AG08395 (cell line): ENCODE measurements around the gene LRIG1.
A peak's percentile ranks its signal among the peaks of the same experiment; 100 is the strongest.

ENCODE experiments used
- DNase-seq: peaks from one replicate; pipeline ENCODE4 v3.0.0; 2012; ENCODE audit warnings: mixed read lengths, low spot score

The LRIG1 gene, protein sequence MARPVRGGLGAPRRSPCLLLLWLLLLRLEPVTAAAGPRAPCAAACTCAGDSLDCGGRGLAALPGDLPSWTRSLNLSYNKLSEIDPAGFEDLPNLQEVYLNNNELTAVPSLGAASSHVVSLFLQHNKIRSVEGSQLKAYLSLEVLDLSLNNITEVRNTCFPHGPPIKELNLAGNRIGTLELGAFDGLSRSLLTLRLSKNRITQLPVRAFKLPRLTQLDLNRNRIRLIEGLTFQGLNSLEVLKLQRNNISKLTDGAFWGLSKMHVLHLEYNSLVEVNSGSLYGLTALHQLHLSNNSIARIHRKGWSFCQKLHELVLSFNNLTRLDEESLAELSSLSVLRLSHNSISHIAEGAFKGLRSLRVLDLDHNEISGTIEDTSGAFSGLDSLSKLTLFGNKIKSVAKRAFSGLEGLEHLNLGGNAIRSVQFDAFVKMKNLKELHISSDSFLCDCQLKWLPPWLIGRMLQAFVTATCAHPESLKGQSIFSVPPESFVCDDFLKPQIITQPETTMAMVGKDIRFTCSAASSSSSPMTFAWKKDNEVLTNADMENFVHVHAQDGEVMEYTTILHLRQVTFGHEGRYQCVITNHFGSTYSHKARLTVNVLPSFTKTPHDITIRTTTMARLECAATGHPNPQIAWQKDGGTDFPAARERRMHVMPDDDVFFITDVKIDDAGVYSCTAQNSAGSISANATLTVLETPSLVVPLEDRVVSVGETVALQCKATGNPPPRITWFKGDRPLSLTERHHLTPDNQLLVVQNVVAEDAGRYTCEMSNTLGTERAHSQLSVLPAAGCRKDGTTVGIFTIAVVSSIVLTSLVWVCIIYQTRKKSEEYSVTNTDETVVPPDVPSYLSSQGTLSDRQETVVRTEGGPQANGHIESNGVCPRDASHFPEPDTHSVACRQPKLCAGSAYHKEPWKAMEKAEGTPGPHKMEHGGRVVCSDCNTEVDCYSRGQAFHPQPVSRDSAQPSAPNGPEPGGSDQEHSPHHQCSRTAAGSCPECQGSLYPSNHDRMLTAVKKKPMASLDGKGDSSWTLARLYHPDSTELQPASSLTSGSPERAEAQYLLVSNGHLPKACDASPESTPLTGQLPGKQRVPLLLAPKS

GRCh38 chr3:66500576-66501482, at the start of gene LRIG1:
LRIG1 (minus strand) TSS chr3:66501022; CDS start chr3:66500407, 615 bp downstream.
- peak; percentile 99 for DNase-seq

DNA sequence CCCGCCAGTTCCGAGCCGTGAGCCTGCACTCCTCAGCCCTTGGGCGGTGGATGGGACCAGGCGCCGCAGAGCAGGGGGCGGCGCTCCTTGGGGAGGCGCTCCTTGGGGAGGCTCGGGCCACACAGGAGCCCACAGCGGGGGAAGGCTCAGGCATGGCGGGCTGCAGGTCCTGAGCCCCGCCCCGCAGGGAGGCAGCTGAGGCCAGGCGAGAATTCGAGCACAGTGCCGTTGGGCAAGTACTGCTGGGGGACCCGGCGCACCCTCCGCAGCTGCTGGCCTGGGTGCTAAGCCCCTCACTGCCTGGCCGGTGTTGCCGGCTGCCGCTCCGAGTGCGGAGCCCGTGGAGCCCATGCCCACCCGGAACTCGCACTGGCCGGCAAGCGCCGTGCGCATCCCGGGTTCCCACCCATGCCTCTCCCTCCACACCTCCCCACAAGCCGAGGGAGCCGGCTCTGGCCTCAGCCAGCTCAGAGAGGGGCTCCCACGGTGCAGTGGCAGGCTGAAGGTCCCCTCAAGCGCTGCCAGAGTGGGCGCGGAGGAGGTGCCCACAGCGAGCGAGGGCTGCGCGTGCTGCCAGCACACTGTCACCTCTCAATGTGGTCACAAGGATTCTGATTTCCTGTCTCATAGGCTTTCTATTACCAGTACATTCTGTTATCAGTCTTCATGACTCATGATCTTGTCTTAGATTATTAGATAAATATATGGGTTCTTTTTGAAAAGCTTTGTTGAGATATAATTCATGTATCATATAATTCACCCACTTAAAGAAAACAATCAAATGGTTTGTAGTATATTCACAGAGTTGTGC, 44.0 kb upstream of the LRIG1 start:
- DNase-seq: no peak

DNA sequence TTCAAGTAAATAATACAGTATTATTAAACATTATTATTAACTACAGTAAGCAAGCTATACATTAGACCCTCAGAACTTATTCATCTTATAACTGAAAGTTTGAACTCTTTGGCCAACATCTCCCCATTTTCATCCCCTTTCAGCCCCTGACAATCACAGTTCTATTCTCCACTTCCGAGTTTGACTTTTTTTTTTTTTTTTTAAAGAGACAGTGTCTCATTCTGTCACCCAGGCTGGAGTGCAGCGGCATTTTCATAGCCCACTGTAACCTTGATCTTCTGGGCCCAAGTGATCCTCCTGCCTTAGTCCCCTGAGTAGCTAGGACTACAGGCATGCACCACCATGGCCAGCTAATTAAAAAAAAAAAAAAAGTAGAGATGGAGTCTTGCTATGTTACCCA, 41.3 kb upstream of the LRIG1 start:
- no peak for DNase-seq

- no peak for DNase-seq
Measured at GRCh38 chr3:66539466-66539989, 38.7 kb upstream of the LRIG1 start.

DNA sequence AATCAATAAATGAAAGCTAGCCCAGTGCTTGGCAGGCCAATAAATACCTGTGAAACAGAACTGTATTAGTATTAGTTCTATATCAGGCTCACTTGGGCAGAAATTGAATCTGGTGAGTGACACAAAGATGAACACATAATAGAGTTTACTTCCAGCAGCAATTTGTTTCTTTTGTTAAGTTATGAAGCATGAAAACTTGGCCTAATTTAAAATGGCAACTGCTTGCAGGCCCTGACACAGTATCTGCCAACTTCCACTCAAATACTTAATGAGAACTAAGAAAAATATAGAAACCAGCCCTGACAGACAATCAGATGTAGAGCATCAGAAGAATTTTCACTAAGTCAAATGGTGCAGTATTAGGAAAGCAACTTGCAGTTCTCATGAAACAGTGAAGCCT, 37.6 kb upstream of the LRIG1 start:
- no peak for DNase-seq

- DNase-seq: no peak
Measured at GRCh38 chr3:66537735-66538134, 36.9 kb upstream of the LRIG1 start.

- no peak for DNase-seq
Measured at GRCh38 chr3:66536791-66537190, 36.0 kb upstream of the LRIG1 start.

DNA sequence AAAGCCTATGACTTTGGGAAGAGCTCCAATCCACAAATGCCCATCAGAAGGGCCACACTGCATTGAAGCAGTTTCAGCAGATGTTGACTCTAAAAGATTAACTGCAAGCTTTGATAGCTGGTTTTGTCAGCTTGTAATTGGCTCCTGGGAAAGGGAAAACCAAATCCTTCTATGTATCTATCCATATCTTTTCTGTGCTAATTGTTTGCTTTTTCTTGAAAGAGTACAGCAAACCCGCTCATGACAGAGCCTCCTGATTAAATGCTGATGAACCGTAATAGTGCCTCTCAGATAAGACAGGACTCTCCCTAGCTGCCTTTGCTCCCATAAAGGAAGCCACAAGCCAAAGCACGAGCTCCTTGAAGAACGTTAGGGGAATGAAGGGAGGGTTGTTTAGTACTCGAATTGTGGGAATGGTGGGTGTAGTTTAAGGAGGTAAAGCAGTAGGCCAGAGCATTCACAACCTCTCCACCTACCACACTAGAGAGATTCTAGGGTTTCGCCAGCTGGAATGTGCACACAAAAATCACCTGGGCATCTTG, 33.6 kb upstream of the LRIG1 start:
- no peak for DNase-seq

- DNase-seq: no peak
Measured at GRCh38 chr3:66532613-66533012, 31.8 kb upstream of the LRIG1 start.

DNA sequence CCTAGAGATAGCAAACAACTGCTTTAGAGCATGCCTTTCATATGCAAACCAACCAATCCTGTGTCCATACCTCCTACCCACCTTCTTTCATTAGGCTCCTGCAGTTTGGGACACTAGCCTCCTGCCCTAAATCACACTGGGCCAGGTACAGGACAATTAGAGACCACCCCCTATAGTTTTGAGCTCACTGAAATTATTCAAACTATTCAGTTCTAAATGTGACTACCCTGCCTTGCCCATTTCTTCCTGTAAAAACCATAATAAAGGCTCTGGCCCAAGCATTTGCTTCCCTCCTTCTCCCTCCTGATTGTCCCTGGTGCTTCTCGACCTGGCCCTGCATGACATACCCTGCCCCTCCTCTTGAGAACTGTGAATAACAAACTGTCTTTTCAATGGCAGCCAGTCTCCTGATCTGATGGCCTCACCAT, 31.4 kb upstream of the LRIG1 start:
- no peak for DNase-seq

GRCh38 chr3:66531256-66531655, 30.4 kb upstream of the LRIG1 start:
- no peak for DNase-seq

DNA sequence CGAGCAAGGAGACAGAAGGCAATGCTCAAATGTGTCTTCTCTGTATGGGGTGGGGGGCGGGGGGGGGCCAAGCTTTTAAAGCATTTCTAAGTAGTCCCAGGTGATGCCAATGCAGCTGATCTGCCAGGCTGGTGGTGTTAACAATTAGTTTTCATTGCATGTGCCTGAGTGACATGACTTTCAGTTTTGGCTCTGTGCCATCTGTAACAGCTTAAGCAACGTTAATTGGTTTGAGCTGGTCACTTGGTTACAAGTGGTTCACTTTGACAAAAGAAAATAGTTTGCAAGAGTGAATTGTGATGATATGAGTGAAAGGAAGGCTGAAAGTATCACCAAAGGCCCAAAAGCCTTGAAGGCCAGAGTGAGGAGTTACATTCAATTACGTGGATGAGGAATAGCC, 26.4 kb upstream of the LRIG1 start:
- no peak for DNase-seq

GRCh38 chr3:66525771-66526170, 24.9 kb upstream of the LRIG1 start:
- no peak for DNase-seq

DNA sequence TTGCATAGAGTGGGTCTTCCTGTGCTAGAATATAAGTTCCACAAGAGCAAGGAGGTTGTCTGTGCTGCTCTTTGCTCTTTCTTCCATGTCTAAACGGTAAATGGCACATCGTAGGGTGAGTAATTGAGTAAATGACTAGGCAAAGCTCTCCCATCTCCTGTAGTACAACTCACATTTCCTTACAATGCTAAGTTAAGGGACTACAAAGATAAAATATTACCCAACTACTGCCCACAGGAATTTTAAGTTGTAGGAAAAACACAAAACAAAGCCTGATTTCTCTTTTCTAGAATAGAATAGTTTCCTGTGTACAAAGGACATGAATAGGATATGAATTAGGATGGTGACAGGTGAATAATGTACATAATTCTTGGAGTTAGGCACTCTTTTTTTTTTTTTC, 19.9 kb upstream of the LRIG1 start:
- no peak for DNase-seq

GRCh38 chr3:66518644-66519043, 17.8 kb upstream of the LRIG1 start:
- no peak for DNase-seq

- DNase-seq: no peak
Measured at GRCh38 chr3:66518126-66518525, 17.3 kb upstream of the LRIG1 start.

- DNase-seq: no peak
Measured at GRCh38 chr3:66517241-66517640, 16.4 kb upstream of the LRIG1 start.

DNA sequence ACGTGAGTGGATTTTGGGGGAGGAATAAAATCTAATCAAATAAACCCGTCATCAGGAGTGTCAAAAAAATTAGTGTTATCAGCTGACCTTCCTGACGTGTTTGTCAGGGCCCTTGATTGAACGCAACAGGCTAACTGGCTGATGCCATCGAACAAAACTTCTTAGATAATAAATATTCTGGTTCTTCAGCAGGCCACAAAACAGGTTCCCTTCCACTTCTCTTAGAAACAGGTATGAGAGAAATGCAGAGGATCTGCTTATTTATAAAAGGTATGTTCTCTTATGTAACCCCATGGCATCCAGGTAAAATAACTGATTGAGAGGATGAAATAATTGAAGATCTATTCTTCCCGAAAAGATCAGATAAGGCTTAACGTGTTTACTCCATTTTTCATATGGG, 7.6 kb upstream of the LRIG1 start:
- DNase-seq: no peak

GRCh38 chr3:66507423-66508260, 6.8 kb upstream of the LRIG1 start:
- no peak for DNase-seq
